Inferior parietal cortex (tissue), 1 donor: ENCODE results near the gene HMGCS2.
A peak's percentile ranks its signal among the peaks of the same experiment; 100 is the strongest.
"Not testable (repeated sequence)": the region's sequence is repeated elsewhere in the genome, so short reads cannot be mapped to it uniquely, and the experiment has no call there.

Experiments
- DNase-seq: peaks from one replicate; pipeline ENCODE4 v3.0.0-alpha.2; 2016; ENCODE audit errors: extremely low spot score

HMGCS2 gene

GRCh38 chr1:119731741-119732430, 36.8 kb downstream of the HMGCS2 start:
- no peak for DNase-seq

- DNase-seq, result no peak
Observed at GRCh38 chr1:119731060-119731459, 37.6 kb downstream of the HMGCS2 start.

- no peak for DNase-seq
Observed at GRCh38 chr1:119729044-119729443, 39.7 kb downstream of the HMGCS2 start.

DNA sequence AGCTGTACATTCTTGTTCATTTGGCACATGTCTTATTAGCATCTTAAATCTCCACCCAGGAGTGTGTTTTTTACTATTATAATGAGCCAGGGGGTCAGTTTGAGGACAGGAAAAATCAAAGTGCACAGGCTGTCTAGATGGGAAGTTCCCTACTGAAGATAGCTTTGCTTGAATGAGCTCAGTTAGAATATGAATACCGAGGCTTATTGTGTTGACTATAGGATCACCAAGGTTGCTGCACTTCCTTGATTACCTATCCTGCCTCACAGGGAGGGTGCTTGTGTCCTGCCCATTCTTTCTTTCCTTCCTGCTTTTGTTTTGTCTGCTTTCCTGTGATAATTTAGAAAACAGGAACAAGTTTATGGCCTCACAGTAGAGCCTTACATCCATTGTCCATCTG, 40.7 kb downstream of the HMGCS2 start:
- DNase-seq, result no peak

- DNase-seq, result no peak
Observed at GRCh38 chr1:119725626-119726025, 43.1 kb downstream of the HMGCS2 start.

GRCh38 chr1:119724611-119725218, 44.0 kb downstream of the HMGCS2 start:
- DNase-seq, result no peak

DNA sequence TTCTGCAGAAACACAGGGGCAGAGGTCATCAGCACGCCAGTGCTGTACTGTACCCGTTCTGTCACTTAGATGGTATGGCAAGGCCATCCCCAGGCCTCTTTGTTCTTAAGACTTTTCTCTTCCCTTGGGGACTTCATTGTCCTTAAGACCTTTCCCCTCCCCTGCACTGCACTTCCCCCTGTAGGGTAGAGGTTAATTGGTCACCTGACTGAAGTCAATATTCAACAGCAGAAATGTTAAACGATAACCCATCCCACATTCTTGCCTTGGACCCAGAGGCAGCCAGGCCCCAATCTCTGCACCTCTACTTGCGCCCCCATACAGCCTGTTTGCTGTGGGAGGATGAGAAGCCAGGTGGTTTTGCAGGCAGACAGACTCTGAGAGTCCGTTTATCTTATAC, 46.8 kb downstream of the HMGCS2 start:
- DNase-seq, result no peak

- no peak for DNase-seq
Observed at GRCh38 chr1:119720866-119721440, 47.8 kb downstream of the HMGCS2 start.

GRCh38 chr1:119718972-119719371, 49.7 kb downstream of the HMGCS2 start:
- no peak for DNase-seq

DNA sequence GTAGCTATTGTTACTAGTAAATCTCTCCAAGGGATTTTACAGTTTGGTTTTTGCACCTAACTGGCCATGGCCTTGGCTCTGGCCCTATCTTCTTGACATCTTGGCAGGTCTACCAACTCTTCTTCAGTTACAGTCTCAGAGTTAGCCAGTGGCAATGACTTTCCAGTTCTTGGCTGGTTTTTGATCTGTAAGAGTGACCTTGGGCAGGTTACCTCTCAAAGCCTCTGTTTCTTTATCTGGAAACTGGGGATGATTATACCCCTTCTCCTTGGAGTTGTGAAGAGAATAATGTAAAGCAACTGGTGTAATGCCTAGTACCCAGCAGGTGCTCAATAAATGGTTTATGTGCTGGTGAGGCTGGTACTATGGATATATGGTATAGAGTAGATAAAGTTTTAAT, 50.3 kb downstream of the HMGCS2 start:
- DNase-seq, result no peak

DNA sequence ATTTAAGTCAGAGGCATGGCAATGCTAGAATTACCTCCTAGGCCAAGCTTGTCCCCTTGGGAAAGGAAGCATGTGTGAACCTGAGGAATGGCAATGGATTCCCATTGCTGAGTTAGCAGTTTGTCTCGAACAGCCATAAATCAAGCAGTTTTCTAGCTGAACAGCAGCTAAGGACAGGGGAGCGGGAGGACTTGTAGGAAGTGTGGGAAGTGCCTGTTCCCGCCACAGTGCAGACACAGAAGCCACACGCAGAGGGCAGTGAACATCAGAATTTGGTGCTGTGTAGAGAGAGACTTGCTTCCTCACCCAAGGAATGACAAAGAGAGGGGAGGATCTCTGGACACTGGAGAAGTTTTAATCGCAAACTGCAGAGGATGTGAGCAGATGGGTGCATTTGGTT, 53.2 kb downstream of the HMGCS2 start:
- DNase-seq, result peak; percentile 52

DNA sequence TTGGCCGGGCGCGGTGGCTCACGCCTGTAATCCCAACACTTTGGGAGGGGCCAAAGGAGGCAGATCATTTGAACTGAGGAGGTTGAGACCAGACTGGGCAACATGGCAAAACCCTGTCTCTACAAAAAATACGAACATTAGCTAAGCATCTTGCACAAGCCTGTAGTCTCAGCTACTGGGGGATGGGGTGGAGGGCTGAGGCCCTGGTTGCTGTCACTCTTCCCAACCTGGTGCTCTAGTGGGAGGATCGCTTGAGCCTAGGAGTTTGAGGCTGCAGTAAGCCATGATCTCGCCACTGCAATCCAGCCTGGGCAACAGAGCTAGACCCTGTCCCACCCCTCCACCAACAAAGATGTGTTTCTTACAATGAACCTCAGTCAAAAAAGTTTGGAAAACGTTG, 54.1 kb downstream of the HMGCS2 start:
- no peak for DNase-seq

DNA sequence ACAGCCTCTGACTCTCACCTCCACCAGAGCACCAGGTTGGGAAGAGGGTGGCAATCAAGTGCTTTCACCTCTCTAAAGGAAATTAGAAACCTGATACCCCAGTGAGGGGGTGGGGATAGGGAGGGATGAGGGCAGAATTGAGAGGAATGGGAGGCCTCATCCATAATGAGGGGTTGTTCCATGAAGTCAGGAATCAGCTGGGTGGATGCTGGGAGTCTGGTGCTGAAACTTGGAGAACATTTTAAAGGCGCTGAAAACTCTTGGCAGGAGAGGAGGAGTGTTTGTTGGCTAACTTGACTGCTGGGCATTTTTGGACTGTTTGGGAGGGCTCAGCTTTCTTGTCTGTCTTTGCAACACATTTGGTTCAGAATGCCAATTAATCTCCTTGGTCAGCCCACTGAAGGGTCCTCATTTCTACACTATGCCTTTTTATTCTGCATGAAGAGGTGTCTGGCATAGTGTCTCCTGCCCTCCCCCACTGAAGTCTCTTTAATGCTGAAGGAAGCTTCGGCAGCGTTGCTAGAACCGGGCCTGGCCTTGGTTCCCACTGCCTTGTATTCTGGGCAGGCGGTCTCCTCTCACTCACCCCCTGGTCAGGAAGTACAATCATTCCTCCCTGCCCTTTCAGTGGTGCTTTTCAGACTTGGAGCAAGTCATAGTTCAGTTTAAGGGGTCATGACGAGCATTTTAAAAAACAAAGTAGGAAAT, 54.8 kb downstream of the HMGCS2 start:
- no peak for DNase-seq

GRCh38 chr1:119713039-119713748, 55.5 kb downstream of the HMGCS2 start:
- no peak for DNase-seq

GRCh38 chr1:119712342-119713038, 56.2 kb downstream of the HMGCS2 start:
- peak; percentile 47 for DNase-seq

DNA sequence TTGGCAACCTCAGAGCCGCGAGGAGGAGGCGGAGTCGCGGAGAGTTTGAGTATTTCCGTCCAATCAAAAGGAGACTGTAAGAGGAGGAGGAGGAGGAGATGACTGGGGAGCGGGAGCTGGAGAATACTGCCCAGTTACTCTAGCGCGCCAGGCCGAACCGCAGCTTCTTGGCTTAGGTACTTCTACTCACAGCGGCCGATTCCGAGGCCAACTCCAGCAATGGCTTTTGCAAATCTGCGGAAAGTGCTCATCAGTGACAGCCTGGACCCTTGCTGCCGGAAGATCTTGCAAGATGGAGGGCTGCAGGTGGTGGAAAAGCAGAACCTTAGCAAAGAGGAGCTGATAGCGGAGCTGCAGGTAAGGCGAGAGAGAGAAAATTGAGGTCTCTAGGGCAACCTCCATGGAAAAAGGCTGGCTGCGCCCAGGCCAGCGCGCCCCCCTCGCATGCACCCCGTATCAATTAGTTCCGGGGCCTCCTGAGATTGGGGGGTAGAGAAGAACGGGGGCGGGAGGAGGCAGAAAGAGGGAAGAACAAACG, 56.8 kb downstream of the HMGCS2 start, which contains the start of gene PHGDH:
Gene PHGDH, plus strand, starts transcription at position 131 of the 538 bp plus-strand sequence. Its CDS starts 89 bp downstream, at position 220.
- peak; percentile 60 for DNase-seq

- DNase-seq, result not testable (repeated sequence)
Observed at GRCh38 chr1:119711356-119711803, 57.3 kb downstream of the HMGCS2 start.

DNA sequence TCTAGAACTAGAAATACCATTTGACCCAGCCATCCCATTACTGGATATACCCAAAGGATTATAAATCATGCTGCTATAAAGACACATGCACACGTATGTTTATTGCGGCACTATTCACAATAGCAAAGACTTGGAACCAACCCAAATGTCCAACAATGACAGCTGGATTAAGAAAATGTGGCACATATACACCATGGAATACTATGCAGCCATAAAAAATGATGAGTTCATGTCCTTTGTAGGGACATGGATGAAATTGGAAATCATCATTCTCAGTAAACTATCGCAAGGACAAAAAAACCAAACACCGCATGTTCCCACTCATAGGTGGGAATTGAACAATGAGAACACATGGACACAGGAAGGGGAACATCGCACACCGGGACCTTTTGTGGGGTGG, 62.1 kb downstream of the HMGCS2 start:
- not testable (repeated sequence) for DNase-seq

GRCh38 chr1:119703666-119704450, 64.8 kb downstream of the HMGCS2 start:
- no peak for DNase-seq

DNA sequence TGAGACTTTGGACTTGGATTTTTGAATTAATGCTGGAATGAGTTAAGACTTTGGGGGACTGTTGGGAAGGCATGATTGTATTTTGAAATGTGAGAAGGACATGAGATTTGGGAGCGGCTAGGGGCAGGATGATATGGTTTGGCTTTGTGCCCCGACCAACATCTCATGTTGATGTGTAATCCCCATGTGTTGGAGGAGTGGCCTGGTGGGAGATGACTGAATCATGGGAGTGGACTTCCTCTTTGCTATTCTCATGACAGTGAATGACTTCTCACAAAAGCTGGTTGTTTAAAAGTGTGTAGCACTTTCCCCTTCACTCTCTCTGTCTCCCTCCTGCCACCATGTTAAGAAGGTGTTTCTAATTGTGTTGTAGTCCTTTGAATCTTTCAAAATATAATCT, 66.3 kb downstream of the HMGCS2 start:
- no peak for DNase-seq
